ENCODE data around the gene LOC101059915.
"Not testable (repeated sequence)": the region's sequence is repeated elsewhere in the genome, so short reads cannot be mapped to it uniquely, and the experiment has no call there.

Gene LOC101059915

DNA sequence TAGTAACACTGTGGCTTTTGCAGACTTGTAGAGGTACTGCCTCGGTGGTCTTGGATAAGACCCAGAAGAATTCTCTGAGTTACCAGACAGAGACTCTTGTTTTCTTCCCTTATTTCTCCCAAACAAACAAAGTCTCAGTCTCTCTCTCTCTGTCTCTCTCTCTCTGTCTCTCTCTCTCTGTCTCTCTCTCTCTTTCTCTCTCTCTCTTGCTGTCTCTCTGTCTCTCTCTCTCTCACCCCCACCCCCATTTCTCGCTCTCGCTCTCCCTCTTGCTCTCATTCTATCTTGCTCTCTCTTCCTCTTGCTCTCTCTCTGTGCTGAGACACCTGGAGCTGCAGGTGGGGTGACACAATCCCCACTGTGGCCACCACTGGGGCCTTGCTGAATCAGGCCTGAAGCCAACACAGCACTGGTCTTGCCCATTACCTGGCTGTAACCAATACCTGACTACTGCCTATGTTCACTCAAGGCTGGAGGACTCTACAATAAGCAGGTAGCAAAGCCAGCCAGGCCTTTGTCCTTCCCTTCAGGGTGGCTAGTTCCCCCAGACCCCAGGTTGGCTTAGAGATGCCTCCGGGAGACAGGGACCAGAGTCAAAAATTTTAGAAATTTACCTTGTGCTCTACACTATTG, 12.3 kb downstream of the LOC101059915 start:
- no peak for DNase-seq (ENCODE audit: extremely low spot score, unreplicated experiment)

GRCh38 chrX:71696641-71697465, 29.5 kb downstream of the LOC101059915 start:
- not testable (repeated sequence) for DNase-seq (ENCODE audit: extremely low spot score, unreplicated experiment); H3K4me1 Mint-ChIP-seq (ENCODE audit: unreplicated experiment); H3K27ac Mint-ChIP-seq (ENCODE audit: unreplicated experiment); H3K9me3 Mint-ChIP-seq (ENCODE audit: unreplicated experiment); H3K27me3 Mint-ChIP-seq (ENCODE audit: unreplicated experiment); H3K36me3 Mint-ChIP-seq (ENCODE audit: unreplicated experiment); H3K4me3 Mint-ChIP-seq (ENCODE audit: unreplicated experiment)

More for the DNA sequence above, 12.3 kb downstream of the LOC101059915 start:
- TF ChIP-seq, protein P1, sequence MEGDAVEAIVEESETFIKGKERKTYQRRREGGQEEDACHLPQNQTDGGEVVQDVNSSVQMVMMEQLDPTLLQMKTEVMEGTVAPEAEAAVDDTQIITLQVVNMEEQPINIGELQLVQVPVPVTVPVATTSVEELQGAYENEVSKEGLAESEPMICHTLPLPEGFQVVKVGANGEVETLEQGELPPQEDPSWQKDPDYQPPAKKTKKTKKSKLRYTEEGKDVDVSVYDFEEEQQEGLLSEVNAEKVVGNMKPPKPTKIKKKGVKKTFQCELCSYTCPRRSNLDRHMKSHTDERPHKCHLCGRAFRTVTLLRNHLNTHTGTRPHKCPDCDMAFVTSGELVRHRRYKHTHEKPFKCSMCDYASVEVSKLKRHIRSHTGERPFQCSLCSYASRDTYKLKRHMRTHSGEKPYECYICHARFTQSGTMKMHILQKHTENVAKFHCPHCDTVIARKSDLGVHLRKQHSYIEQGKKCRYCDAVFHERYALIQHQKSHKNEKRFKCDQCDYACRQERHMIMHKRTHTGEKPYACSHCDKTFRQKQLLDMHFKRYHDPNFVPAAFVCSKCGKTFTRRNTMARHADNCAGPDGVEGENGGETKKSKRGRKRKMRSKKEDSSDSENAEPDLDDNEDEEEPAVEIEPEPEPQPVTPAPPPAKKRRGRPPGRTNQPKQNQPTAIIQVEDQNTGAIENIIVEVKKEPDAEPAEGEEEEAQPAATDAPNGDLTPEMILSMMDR (IDR thresholded peaks at IDR 0.05), result no peak
- H3K36me3 Mint-ChIP-seq (ENCODE audit: unreplicated experiment), result no peaks in the 10 kb centered on the region
- no peak overlapping the region for H3K27ac Mint-ChIP-seq (ENCODE audit: unreplicated experiment)
- H3K9me3 Mint-ChIP-seq (ENCODE audit: unreplicated experiment), result peaks cover 11% of the 10 kb centered on the region
- H3K4me3 Mint-ChIP-seq (ENCODE audit: unreplicated experiment), result no peak overlapping the region
- H3K4me1 Mint-ChIP-seq (ENCODE audit: unreplicated experiment), result no peaks in the 10 kb centered on the region
- no peaks in the 10 kb centered on the region for H3K27me3 Mint-ChIP-seq (ENCODE audit: unreplicated experiment)

- not testable (repeated sequence) for H3K4me1 Mint-ChIP-seq (ENCODE audit: unreplicated experiment); H3K36me3 Mint-ChIP-seq (ENCODE audit: unreplicated experiment); H3K4me3 Mint-ChIP-seq (ENCODE audit: unreplicated experiment); DNase-seq (ENCODE audit: extremely low spot score, unreplicated experiment); H3K27ac Mint-ChIP-seq (ENCODE audit: unreplicated experiment); H3K27me3 Mint-ChIP-seq (ENCODE audit: unreplicated experiment); H3K9me3 Mint-ChIP-seq (ENCODE audit: unreplicated experiment)
Observed at GRCh38 chrX:71697466-71698298, 30.3 kb downstream of the LOC101059915 start.

- not testable (repeated sequence) for DNase-seq (ENCODE audit: extremely low spot score, unreplicated experiment); H3K9me3 Mint-ChIP-seq (ENCODE audit: unreplicated experiment); H3K27me3 Mint-ChIP-seq (ENCODE audit: unreplicated experiment); H3K4me1 Mint-ChIP-seq (ENCODE audit: unreplicated experiment); H3K27ac Mint-ChIP-seq (ENCODE audit: unreplicated experiment); H3K36me3 Mint-ChIP-seq (ENCODE audit: unreplicated experiment); H3K4me3 Mint-ChIP-seq (ENCODE audit: unreplicated experiment)
Observed at GRCh38 chrX:71698299-71699022, 31.1 kb downstream of the LOC101059915 start.

DNA sequence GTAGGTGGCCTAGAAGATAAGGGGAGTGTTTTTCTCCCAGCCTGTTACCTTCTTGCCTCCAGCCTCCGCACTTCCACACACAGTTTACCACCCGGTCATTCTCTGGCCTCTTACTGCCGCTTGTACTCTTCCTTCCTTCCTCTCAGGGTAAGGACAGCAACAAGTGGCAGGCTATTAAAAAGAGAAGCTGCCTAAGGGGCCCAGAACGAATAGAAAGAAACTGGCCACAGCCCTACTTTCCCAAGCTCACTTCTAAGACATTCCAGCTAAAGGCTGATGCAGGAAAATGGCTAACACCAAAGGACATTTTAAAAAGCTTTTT, 31.6 kb downstream of the LOC101059915 start:
- not testable (repeated sequence) for H3K36me3 Mint-ChIP-seq (ENCODE audit: unreplicated experiment); DNase-seq (ENCODE audit: extremely low spot score, unreplicated experiment); H3K27ac Mint-ChIP-seq (ENCODE audit: unreplicated experiment); H3K9me3 Mint-ChIP-seq (ENCODE audit: unreplicated experiment); H3K27me3 Mint-ChIP-seq (ENCODE audit: unreplicated experiment); H3K4me3 Mint-ChIP-seq (ENCODE audit: unreplicated experiment); H3K4me1 Mint-ChIP-seq (ENCODE audit: unreplicated experiment)

DNA sequence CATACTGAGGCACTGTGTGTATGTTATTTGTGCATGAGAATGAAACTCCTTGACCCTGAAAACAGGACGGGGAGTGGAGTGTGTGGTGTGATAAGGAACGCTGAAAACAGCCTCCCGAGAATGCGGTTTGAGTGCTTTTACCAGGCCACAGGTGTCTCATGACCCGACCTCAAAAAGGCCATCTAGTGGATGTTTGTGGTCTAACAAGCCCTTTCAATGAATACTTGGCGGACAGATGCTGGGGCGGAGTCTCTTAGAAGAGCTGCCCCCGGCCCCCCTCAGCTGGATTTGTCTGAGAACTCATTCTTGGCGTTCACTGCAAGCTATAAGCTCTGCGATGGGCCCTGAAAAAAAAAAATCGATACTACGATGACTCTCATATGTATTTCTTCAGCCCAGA, 35.5 kb downstream of the LOC101059915 start:
- not testable (repeated sequence) for H3K4me1 Mint-ChIP-seq (ENCODE audit: unreplicated experiment); DNase-seq (ENCODE audit: extremely low spot score, unreplicated experiment); H3K36me3 Mint-ChIP-seq (ENCODE audit: unreplicated experiment); H3K27me3 Mint-ChIP-seq (ENCODE audit: unreplicated experiment); H3K9me3 Mint-ChIP-seq (ENCODE audit: unreplicated experiment); H3K27ac Mint-ChIP-seq (ENCODE audit: unreplicated experiment); H3K4me3 Mint-ChIP-seq (ENCODE audit: unreplicated experiment)

- H3K9me3 Mint-ChIP-seq (ENCODE audit: unreplicated experiment); H3K27ac Mint-ChIP-seq (ENCODE audit: unreplicated experiment); H3K27me3 Mint-ChIP-seq (ENCODE audit: unreplicated experiment): not testable (repeated sequence)
Observed at GRCh38 chrX:71714064-71714463, 46.7 kb downstream of the LOC101059915 start.

GRCh38 chrX:71715551-71715950, 48.2 kb downstream of the LOC101059915 start:
- H3K4me1 Mint-ChIP-seq (ENCODE audit: unreplicated experiment); H3K9me3 Mint-ChIP-seq (ENCODE audit: unreplicated experiment); DNase-seq (ENCODE audit: extremely low spot score, unreplicated experiment); H3K27me3 Mint-ChIP-seq (ENCODE audit: unreplicated experiment); H3K4me3 Mint-ChIP-seq (ENCODE audit: unreplicated experiment); H3K36me3 Mint-ChIP-seq (ENCODE audit: unreplicated experiment); H3K27ac Mint-ChIP-seq (ENCODE audit: unreplicated experiment): not testable (repeated sequence)

More at GRCh38 chrX:71714064-71714463, 46.7 kb downstream of the LOC101059915 start:
- H3K4me3 Mint-ChIP-seq (ENCODE audit: unreplicated experiment); H3K36me3 Mint-ChIP-seq (ENCODE audit: unreplicated experiment); DNase-seq (ENCODE audit: extremely low spot score, unreplicated experiment); H3K4me1 Mint-ChIP-seq (ENCODE audit: unreplicated experiment): not testable (repeated sequence)

DNA sequence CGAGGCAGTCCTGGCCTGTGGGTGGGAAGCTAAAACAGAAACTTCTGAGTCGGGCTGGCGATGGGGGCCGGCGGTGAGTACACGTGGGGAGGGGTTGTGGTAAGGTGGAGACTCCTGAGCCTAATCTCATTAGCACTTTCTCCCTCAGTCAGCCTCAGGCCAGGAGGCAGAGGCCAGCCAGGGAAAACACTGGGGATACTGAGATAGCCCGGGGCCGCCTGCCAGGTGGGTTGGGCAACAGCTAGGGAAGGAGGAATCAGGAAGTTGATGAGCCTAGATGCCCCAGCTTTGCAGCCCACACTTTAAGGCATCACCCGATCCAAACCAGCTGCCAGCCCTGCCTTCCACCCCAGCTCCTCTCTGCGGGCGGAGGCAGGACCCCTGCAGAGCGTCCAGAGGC, 49.0 kb downstream of the LOC101059915 start:
- H3K36me3 Mint-ChIP-seq (ENCODE audit: unreplicated experiment), result not testable (repeated sequence)

DNA sequence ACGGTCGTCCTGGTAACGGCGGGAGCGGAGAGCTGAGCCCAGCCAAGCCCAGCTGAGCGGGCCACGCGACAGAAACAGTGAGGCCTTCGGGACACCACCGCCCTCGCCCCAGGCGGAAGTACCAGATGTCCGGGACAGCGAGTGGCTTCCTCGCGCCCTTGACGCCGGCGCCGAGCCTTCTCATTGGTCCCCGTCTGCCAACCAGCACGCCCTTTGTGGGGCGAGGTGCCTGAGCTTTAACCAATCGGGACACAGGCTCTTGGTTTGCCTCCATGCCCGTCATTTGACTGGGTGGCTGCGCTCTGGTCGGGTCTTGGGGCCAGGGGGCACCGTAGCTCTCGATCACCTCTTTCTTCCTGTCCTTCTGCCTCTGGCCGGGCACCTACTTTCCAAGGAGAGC, 50.8 kb downstream of the LOC101059915 start, which contains the start of gene CXorf49:
Gene CXorf49, minus strand, starts transcription at position 101 of the 400 bp plus-strand sequence. CDS start 134 bp downstream, outside the sequence.
- not testable (repeated sequence) for H3K27ac Mint-ChIP-seq (ENCODE audit: unreplicated experiment); DNase-seq (ENCODE audit: extremely low spot score, unreplicated experiment); H3K4me3 Mint-ChIP-seq (ENCODE audit: unreplicated experiment); H3K9me3 Mint-ChIP-seq (ENCODE audit: unreplicated experiment); H3K36me3 Mint-ChIP-seq (ENCODE audit: unreplicated experiment); H3K4me1 Mint-ChIP-seq (ENCODE audit: unreplicated experiment); H3K27me3 Mint-ChIP-seq (ENCODE audit: unreplicated experiment)

More for the DNA sequence above, 49.0 kb downstream of the LOC101059915 start:
- DNase-seq (ENCODE audit: extremely low spot score, unreplicated experiment); H3K27ac Mint-ChIP-seq (ENCODE audit: unreplicated experiment); H3K9me3 Mint-ChIP-seq (ENCODE audit: unreplicated experiment); H3K27me3 Mint-ChIP-seq (ENCODE audit: unreplicated experiment); H3K4me3 Mint-ChIP-seq (ENCODE audit: unreplicated experiment); H3K4me1 Mint-ChIP-seq (ENCODE audit: unreplicated experiment): not testable (repeated sequence)

All from osteocyte (in vitro differentiated cells).